Measurements from ENCODE around the gene PSMB11.
A peak's percentile ranks its signal among the peaks of the same experiment; 100 is the strongest.
"Not testable (repeated sequence)": the region's sequence is repeated elsewhere in the genome, so short reads cannot be mapped to it uniquely, and the experiment has no call there.

The PSMB11 gene, protein sequence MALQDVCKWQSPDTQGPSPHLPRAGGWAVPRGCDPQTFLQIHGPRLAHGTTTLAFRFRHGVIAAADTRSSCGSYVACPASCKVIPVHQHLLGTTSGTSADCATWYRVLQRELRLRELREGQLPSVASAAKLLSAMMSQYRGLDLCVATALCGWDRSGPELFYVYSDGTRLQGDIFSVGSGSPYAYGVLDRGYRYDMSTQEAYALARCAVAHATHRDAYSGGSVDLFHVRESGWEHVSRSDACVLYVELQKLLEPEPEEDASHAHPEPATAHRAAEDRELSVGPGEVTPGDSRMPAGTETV

DNA sequence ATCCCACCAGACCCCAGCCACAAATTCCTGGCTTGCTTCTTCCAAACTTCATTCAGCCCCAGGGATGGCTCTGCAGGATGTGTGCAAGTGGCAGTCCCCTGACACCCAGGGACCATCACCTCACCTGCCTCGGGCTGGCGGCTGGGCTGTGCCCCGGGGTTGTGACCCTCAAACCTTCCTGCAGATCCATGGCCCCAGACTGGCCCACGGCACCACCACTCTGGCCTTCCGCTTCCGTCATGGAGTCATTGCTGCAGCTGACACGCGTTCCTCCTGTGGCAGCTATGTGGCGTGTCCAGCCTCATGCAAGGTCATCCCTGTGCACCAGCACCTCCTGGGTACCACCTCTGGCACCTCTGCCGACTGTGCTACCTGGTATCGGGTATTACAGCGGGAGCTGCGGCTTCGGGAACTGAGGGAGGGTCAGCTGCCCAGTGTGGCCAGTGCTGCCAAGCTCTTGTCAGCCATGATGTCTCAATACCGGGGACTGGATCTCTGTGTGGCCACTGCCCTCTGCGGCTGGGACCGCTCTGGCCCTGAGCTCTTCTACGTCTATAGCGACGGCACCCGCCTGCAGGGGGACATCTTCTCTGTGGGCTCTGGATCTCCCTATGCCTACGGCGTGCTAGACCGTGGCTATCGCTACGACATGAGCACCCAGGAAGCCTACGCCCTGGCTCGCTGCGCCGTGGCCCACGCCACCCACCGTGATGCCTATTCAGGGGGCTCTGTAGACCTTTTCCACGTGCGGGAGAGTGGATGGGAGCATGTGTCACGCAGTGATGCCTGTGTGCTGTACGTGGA is at the start of gene PSMB11:
Gene PSMB11, plus strand, starts transcription at position 51 of the 804 bp plus-strand sequence. Its CDS starts 14 bp downstream, at position 65.
- intact Hi-C loops (cut with DNase I) = no loop called here
- no peak for DNase-seq

DNA sequence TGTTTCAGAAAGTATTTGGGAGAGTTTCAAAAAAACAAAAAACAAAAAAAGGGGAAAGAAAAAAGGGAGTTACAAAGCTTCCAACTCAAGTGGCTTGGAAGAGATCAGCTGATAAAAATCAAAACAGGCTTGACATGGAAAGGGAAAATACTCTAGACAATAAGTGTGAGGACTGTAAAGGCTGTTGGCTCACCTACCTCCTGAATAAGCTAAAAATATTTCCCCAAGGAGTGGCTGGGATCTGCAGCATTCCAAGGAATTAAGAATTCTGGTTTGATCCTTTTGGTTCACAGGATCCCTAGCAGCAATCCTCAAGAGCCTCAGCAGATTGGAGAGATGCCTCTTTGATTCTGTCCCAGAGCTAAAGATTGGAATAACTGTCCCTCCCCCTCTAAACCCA is 48.5 kb upstream of the PSMB11 start:
- intact Hi-C loops (cut with DNase I) = no loop called here
- DNase-seq = no peak

DNA sequence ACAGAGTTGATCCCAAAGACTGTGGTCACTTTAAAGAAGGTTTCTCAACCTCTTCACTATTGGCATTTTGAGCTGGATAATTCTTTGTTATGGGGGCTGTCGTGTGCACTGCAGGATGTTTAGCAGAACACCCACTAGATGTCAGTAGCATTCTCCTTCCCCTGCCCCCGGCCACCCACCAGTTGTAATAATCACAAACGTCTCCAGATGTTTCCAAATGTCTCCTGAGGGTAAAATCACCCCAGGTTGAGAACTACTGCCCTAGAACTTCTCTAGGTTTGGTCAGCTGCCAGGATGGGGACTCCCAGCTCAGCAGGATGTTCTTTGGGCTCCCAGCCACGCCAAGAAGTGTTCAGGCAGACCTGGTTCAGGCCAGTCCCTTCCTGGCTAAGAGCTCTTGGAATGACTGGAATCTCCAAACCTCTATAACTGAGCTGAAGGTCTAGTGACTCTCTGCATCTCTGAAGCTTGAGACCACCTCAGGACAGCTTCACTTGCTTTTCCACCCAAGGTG is 47.2 kb upstream of the PSMB11 start:
- intact Hi-C loops (cut with DNase I) = loop anchor here (2.0 kb wide), 1 partner anchor 64 kb away; no protein-coding TSS in a partner anchor
- no peak for DNase-seq

DNA sequence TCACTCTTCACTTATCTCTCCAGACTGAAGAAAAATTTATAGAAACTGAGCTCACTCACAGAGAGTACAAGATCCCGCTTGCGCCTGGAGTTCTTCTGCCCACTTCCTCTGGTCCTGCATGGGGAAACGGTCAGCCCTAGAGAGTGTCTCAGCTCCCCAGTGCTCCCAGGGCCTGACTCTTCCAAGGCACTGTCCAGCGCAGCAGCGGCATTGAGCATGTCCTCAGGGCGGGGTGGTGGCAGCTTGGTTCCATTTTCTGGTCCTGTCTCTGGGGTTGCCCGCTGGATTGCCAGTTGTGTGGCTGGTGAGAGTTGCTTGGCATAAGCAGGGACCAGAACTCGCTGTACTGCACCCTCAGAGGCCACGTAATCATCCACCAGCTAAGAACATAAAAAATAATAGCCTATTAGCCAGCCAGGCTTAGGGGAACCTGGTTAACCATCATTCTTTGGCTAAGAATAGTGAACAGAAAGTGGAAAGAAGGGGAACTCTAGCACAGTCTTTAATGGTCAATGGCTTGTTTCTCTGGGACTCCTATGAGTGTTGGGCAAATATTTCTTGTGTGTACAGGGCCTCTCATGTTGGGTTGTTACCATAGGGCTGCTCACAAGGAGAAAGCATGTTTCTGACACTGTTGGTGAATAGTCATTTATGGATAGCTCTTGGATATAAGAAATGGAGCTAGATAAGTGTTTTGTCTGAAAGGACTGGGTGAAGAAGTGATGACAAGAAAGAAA is 46.0 kb upstream of the PSMB11 start:
- intact Hi-C loops (cut with DNase I) = loop anchor here (2.0 kb wide), 1 partner anchor 63 kb away; no protein-coding TSS in a partner anchor
- DNase-seq = no peak

DNA sequence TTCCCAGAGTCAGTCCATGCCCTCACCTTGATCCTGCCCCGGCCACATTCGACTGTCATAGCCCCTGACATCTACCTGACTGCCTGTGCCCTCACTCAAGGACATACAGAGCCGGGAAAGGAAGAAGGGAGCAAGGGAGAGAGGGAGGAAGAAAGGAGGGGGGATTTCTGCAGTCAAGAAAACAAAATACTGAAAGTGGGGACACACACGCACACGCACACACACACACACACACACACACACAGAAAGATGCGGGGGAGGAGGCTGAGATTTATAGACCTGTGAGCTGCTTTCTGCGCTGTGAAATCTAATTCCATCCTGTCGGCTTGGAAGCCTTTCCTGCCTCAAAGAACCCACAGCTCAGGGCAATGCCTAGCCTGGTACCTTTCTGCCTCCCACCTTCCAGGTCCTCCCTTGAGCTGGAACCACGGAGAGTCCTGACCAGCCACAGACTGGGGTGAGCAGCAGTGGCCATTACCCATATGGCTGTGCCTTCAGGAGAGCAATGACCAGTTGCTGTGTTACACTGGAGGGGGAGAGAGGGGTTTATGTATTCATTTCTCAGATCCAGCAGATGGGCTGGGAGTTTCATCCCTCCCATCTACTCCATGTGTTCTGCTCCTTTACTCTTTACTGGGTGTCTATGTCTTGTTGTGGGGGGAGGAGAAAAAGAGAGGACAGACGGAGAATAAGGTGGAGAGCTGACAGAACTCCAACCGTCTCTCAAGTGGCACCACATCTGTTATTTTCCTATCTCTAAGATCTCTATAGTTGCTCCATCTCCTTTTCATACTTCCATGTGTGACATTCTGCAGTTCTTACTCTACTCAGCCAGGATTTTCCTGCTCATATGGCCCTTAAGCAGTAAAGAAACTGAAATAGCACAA is 45.0 kb upstream of the PSMB11 start:
- no peak for DNase-seq

DNA sequence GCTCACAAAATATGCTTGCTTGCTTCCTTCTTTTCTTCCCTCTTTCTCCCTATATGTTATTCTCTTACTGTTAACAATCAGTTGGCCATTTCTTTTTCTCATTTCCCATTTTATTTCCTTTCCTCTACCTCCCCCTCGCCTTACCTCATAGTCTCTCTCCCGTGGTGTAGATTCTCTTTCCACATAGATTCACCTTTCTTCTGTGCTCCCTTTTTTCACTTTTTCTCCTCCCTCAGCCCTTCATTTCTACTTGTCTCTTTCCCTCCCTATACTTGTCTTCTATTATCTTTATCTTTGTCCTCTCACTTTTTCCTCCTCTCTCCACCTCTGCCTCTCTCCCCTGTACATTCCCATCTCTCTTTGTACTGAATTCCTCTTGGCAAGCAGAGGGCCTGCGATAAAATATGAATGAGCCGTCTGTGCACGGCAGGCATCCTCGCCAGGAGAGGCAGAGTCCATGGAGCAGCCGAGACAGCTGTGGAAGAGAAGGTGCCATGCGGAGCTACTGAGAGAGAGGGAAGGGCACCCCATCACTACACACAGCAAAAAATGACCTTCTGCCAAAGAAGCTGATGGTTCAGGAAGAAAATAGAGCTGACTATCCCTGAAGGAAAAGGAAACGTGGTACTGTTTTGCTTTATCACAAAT is 44.2 kb upstream of the PSMB11 start:
- intact Hi-C loops (cut with DNase I) = no loop called here
- DNase-seq = peak in 2 of 10 donors; percentile 43 to 90

More for the DNA sequence above, 45.0 kb upstream of the PSMB11 start:
- intact Hi-C loops (cut with DNase I) = no loop called here

DNA sequence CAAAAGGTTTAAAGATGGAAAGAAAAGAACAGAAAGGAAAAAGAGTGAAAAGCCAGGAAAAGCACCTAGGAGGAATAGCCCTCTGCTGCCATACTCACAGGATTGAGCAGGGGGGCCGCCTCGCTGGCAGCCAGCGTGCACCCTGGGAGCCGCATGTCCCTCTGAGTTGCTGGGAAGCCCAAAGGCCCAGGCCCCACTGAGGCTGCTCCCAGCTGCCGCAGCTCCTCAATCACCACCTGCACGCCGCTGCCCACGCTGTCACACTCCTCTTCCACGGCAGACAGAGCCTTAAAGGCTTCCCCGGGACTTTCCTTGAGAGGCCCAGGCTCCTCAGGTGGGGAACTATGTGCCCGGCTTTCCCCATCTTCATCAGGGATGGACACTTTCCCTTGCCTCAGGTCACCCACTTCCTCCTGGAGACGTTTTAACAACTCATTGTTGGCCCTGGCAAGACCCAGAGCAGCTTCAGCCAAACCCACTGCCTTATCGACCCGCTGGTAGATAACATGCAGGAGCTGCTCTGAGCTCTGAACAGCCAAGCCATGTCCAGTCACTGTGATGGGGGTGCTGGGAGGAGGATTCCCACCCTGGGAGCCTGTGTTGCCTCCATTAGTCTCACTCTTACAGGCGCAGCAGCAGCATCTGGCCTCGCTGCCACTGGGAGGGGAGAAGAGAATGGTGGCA is 43.5 kb upstream of the PSMB11 start:
- intact Hi-C loops (cut with DNase I) = no loop called here
- DNase-seq = no peak

DNA sequence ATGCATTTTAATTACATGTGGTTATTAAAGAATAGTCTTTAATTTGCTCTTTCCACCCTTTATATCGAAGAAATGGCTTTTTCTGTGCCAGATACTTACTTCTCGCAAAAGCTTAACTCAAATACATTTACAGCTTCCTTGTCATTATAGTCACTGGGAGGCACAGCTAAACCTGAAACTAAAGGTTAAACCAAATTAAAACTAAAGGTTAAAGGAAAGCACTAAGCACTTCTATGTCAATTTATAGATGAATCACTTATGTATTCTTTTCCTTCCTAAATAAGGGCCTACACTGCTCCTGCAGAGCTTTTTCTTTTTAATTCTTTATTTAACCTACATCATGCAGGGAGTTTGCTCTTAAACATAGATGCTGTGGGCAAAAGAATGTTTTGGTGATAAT is 41.2 kb upstream of the PSMB11 start:
- intact Hi-C loops (cut with DNase I) = no loop called here
- no peak for DNase-seq

DNA sequence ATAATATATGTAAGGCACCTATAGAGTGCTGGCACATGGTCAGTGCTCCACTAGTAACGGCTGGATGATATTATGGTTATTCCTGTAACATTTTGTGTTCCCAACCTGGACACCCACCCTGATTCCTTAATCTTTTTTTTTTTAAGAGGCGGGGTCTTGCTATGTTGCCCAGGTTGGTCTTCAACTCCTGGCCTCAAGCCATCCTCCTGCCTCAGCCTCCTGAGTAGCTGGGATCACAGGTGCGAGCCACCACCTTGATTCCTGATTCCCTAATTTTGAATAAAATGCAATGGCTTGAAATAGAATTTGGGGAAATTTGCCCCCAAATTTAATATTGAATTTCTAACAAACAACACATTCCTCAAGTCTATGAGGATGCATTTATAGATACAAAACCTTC is 39.4 kb upstream of the PSMB11 start:
- no peak for DNase-seq
- intact Hi-C loops (cut with DNase I) = no loop called here

DNA sequence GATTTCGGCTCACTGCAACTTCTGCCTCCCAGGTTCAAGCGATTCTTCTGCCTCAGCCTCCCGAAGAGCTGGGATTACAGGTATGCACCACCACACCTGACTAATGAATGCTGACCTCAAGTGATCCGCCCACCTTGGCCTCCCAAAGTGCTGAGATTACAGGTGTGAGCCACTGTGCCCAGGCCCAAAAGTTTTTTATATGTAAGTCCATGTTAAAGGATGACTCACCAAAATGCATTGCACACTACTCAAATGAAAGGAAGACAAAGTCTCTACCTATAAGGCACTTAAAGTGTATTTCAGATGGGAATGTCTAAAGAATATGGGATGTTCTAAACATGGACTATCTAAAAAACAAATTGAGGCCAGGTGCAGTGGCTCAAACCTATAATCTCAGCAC is 37.7 kb upstream of the PSMB11 start:
- DNase-seq; intact Hi-C loops (cut with DNase I): not testable (repeated sequence)

DNA sequence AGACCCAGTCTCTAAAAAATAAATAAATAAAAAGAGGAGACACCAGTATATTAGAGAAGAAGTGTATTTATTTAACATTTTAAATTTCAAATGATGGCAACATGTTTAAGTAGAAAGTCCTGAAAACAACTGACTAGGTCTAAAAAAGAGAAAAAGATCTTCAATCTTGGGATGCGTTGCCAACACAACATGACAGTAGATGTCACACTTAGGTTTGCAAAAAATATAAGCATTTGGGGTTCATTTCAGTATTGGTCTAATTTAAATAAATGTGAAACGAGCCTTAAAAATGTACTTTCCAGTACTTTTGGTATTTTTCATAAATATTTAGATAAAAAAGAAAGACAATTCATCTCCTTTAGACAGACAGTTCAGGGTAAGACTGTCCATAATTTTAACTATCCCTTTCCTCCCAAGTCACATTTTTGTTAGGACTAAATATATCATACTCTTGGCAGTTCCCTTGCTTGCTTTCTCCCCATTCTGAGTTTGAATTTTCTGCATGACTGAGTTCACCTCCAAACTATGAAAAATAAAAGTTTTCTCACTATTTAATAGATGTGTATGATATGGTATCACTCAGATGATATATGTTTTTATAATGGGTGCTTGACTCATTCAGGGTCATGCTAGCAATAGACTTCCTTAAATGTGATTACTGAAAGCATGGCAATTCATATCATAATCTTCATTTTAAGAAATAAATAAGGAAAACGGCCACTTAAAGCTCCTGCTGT is 36.4 kb upstream of the PSMB11 start:
- intact Hi-C loops (cut with DNase I) = loop anchor here (2.0 kb wide), 1 partner anchor 29 kb away; the partner anchor contains the start of gene PSMB5
- DNase-seq = no peak

DNA sequence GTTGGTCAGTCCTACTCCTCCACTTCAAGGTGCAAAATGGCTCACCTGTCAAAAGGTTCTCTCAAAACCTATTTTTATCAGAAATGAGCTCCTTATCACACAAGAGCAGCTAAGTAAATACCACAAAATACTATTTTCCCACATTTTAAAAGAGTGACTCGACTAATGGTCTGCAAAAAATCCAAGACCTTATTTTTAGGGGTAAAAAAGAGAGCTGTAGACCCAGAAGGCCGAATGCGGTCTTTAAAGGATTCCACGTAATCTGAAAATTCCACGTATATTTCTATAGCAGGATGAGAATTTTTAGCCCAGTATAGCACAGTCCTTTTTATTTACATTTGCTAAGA is 35.9 kb upstream of the PSMB11 start:
- intact Hi-C loops (cut with DNase I) = loop anchor here (2.0 kb wide), 1 partner anchor 29 kb away; the partner anchor contains the start of gene PSMB5
- DNase-seq = no peak

DNA sequence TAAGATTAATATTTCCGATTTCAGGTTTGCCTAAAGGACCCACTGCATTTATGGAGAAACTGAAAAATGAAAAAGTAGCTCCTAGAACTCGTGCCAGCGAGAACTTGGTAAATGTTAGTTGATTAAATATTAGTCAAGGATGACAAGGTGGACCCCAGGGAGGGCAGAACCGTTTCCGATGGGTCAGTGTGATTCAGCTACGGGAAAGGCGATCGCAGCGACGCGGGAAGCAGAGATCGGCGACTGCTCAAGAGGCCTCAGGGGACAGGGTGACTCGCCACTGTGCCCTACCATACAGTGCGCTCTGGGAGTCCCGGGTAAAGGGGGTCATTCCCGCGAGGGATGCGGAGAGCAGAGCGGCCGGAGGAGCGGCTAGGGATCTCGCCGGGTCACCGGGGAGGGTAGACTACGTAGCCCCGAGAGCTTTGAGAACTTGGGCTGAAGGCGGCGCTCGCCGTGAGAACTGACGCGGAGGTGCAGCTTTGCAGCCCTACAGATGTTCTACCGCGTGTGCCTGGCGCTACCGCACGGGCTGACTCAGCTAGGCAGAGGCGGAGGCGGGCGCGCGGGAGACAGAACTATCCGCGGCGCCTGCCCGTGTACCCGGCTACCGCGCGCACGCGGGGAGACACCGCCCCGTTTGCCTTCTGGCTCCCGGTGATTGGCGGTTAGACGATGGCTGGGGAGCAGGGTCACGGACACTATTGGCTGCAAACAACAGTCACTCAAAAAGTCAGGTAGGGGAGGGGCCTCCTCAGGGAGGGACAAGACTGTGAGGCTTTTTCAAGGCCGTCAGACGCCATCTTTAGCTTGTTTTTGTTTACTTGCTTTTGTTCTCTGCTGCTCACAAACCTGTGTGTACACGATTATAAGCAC is 35.2 kb upstream of the PSMB11 start:
- peak; percentile 95 to 100 (median 97) for DNase-seq
- intact Hi-C loops (cut with DNase I) = loop anchor here (2.0 kb wide), 1 partner anchor 28 kb away; the partner anchor contains the start of gene PSMB5

DNA sequence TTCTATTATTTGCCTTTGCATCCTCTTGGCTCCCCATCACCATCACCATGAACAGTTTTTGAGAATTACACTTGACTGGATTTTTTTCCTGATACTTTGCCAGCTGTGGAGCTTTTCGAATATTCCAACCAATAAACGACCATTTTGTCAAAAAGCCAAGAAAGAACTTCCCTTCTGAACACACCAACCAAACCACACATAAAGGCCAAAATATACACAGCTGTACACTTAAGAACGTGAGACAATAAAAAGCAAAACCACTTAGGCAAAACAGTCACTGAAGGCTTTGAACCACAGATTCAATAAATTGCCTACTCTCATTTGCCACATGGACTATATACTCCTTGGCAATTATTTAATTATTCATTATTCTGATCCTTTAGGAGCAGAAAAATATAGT is 33.2 kb upstream of the PSMB11 start:
- intact Hi-C loops (cut with DNase I) = no loop called here
- no peak for DNase-seq

DNA sequence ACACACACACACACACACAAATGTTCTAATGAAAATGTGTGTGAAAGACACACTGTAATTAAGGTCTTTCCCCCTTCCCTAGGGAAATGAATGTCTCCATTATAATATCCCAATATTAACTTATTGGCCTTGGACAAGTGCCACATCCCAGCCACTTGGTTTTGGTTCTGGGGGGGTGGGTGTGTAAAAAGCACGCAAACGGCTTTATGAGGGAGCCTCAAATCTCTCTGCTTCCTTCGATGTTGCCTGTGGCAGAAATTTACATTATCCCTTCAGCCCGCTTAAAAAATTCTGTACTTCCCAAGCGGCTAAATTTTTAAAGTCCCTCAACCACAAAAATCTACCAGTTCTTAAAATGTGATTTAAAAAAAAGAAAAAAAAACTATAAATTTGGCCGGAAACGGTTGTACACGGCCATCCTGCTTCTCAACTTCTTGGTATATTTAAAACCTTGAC is 32.5 kb upstream of the PSMB11 start:
- DNase-seq = no peak
- intact Hi-C loops (cut with DNase I) = no loop called here

DNA sequence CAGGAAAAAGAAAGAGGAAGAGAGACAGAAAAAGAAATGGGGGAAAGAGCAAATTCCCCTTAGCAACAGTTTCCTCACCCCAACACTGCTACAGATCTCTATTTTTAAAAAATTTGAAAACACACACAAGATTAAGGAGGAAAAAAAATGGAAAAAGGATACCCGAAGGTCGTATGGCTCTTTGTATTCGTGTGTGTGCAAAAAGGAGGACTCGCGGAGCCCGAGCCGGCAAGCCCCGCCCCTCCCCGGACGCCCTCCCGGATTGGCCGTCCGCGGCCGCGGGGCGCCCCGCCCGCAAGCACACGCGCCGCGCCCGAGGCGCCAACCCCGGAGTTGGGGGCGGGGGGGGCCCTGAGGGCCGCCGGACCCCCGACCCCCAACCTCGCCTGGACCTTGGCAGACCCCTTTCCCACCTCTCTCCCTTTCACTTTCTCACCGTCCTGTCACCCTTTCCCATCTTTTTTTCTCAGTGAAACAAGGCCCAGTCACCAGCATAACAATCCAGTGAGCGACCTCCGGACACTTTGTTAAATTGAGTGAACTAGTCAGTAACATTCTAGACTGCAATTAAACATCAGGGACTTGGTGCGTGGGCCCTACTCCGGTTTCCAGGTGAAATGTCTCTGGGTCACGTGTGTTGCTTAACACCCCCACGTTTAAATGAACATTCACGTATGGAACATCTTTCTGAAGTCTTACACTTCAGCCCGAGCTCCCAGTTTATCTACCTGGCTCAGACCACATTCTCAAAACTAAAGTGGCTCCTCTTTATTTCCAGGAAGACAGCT is 31.9 kb upstream of the PSMB11 start, which contains the start of gene C14orf93:
Gene C14orf93, minus strand, starts transcription at position 205 of the 788 bp plus-strand sequence. CDS start 11,120 bp downstream, outside the sequence.
- intact Hi-C loops (cut with DNase I) = no loop called here
- DNase-seq = peak; percentile 62 to 97 (median 78)
